SK-N-SH treated with all-trans-retinoic acid at 6 μM for 48 hours (cell line): ENCODE data around the gene CAPG.

Experiments
- OSR1 ChIP-seq: fragments of 250-450 bp; sonication (Bioruptor Pico); IDR thresholded peaks from 2 replicates; pipeline ENCODE4 v1.8.0; 2022; ENCODE audit warnings: moderate library complexity, mild to moderate bottlenecking, inconsistent platforms
- ZFP3 ChIP-seq: fragments of 250-450 bp; sonication (Bioruptor Pico); IDR thresholded peaks from 2 replicates; pipeline ENCODE4 v1.5.0; 2020; ENCODE audit warnings: mild to moderate bottlenecking, moderate library complexity
- ZNF565 ChIP-seq: fragments of 450-650 bp; formaldehyde crosslinking; conservative IDR thresholded peaks from 2 replicates; pipeline ENCODE4 v1.5.0; 2020; ENCODE audit warnings: low read depth, mild to moderate bottlenecking, moderate library complexity

- TF ChIP-seq ZNF565 (CRISPR knock-in tag) (no peak), OSR1 (CRISPR knock-in tag) (no peak), ZFP3 (CRISPR knock-in tag) (no peak)
These were observed 1.2 kb upstream of the CAPG start for GRCh38 chr2:85411405-85411748.
